GM21526 (cell line): ENCODE measurements around the gene ADGRD2.

ENCODE experiments used
- ATAC-seq: cut with Tn5 transposase; IDR thresholded peaks from one replicate; pipeline ENCODE4 v1.9.1; 2021; ENCODE audit warnings: moderate library complexity; ENCODE audit not compliant: unreplicated experiment, low FRiP score

The ADGRD2 gene

DNA sequence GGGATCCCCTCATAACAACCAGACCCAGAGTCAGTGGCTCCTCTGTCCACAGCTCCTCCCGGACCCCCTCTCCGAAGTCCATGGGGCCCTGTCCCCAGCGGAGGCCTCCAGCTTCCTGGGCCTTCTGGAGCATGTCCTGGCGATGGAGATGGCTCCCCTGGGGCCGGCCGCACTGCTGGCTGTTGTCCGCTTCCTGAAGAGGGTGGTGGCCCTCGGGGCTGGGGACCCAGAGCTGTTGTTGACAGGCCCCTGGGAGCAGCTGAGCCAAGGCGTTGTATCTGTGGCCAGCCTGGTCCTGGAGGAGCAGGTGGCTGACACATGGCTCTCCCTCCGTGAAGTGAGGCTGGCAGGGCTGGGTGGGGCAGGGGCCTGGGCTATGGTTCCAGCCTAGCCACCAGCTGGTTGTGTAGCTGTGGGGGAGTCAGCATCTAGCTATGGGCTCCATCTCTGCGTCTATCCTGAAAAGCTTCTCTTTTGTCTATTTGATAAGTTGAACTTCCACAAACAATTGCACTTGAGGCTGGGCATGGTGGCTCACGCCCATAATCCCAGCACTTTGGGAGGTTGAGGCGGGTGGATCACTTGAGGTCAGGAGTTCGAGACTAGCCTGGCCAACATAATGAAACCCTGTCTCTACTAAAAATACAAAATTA lies 4.7 kb downstream of the ADGRD2 start:
- ATAC-seq: no peak

GRCh38 chr9:124455820-124456219 lies 5.6 kb downstream of the ADGRD2 start:
- no peak for ATAC-seq

GRCh38 chr9:124456341-124457078 lies 6.3 kb downstream of the ADGRD2 start:
- no peak for ATAC-seq

GRCh38 chr9:124457079-124457886 lies 7.0 kb downstream of the ADGRD2 start:
- no peak for ATAC-seq

GRCh38 chr9:124457887-124458431 lies 7.7 kb downstream of the ADGRD2 start:
- no peak for ATAC-seq

DNA sequence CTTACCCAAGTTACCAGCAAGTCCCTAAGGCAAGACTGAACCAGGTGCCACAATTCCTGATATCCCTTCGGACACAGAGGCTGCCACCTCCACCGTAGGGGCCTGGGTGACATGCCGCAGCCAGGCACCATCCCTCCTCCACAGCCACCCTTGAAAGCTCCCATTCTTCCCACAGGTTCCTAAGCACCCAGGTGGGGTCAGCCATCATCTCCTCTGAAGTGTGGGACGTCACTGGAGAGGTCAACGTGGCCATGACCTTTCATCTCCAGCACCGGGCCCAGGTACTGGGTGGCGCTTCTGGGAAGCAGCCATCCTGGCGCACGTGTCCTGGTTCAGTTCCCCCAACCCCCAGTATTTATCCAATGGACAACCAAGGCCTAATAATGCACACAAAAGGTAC lies 8.2 kb downstream of the ADGRD2 start:
- ATAC-seq: no peak

GRCh38 chr9:124462739-124463138 lies 12.5 kb downstream of the ADGRD2 start:
- ATAC-seq: no peak

DNA sequence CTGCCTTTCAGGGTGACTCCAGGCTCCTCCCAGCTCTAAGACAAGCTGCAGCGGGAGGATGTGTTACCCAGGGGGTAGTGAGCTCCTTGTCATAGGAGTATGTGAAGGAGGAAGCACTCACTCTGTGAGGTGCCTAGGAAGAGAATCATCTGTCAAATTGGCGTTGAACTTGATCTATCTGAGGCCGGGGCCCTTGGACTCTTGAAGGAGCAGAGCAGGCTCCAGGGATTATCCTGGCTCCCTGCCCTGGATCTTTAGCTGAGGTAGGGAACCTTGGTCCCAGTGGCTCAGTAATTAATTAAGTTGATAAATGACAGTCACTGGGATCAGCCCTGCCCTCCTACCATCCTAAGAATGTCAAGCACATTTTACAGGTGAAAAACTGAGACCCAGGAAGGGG lies 15.5 kb downstream of the ADGRD2 start:
- ATAC-seq: no peak

- no peak for ATAC-seq
These were observed 17.3 kb downstream of the ADGRD2 start for GRCh38 chr9:124467410-124468060.

DNA sequence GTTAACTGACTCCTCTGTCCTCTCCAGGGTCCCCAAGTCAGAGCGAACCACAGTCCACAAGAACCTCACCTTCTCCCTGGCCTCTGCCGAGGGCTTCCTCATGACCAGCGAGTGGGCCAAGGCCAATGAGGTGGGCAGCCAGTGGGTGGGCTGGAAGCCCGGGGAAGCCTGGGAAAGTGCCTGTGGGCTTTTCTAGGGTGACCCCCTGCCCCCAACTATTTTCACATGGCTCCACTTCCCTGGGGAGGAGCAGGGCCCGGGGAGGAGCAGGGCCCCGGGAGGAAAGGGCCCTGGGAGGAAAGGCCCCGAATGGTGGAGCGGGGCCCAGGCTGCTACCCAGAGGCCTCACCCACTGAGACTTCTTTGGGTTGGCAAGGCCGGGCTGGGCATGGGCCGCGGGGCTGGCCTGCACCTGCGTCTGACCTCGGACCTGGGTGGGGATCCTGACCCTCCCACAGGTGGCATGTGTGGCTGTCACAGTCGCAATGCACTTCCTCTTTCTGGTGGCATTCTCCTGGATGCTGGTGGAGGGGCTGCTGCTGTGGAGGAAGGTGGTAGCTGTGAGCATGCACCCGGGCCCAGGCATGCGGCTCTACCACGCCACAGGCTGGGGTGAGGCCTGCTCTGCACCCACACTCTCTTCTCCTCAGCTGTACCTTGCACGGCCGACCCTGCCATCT lies 17.9 kb downstream of the ADGRD2 start:
- ATAC-seq: no peak

GRCh38 chr9:124469011-124469832 lies 19.0 kb downstream of the ADGRD2 start:
- no peak for ATAC-seq

GRCh38 chr9:124470306-124470705 lies 20.1 kb downstream of the ADGRD2 start:
- ATAC-seq: no peak

GRCh38 chr9:124470726-124471125 lies 20.5 kb downstream of the ADGRD2 start:
- ATAC-seq: no peak

DNA sequence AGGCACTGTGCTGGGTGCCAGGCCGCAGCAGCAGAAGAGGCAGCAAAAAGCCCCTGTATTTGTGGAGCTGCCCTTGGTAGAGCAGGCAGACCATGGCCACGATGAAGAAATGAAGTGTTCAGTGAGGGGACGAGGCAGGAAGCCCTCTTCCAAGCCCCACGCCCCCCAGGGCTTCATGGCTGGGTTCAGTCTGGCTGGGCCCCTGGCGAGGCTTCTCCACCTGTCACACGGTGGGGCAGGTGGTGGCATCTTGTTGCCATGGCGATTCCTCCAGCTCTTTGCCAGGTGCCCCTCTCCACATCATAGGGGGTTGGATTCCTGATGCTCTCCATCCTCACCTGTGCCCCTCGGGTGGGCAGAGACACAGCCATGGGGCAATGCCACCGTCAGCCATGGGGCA lies 21.5 kb downstream of the ADGRD2 start:
- ATAC-seq: no peak

- no peak for ATAC-seq
These were observed 22.5 kb downstream of the ADGRD2 start for GRCh38 chr9:124472770-124473169.

GRCh38 chr9:124473310-124473709 lies 23.1 kb downstream of the ADGRD2 start:
- ATAC-seq: no peak

DNA sequence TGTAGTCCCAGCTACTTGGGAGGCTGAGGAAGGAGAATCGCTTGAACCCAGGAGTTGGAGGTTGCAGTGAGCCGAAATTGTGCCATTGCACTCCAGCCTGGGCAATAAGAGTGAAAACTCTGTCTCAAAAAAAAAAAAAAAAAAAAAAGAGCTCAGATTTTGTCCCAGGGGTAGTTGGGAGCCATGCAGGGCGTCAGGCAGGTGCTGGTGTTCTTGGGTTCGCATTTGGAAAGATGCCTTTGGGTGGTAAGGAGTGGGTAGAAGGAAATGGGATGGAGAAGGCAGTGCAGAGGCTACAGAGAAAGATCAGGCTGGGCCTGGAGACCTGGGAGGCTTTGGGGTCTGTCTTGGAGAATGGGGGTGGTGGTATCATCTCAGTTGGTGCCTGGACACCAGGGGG lies 23.9 kb downstream of the ADGRD2 start:
- ATAC-seq: no peak

DNA sequence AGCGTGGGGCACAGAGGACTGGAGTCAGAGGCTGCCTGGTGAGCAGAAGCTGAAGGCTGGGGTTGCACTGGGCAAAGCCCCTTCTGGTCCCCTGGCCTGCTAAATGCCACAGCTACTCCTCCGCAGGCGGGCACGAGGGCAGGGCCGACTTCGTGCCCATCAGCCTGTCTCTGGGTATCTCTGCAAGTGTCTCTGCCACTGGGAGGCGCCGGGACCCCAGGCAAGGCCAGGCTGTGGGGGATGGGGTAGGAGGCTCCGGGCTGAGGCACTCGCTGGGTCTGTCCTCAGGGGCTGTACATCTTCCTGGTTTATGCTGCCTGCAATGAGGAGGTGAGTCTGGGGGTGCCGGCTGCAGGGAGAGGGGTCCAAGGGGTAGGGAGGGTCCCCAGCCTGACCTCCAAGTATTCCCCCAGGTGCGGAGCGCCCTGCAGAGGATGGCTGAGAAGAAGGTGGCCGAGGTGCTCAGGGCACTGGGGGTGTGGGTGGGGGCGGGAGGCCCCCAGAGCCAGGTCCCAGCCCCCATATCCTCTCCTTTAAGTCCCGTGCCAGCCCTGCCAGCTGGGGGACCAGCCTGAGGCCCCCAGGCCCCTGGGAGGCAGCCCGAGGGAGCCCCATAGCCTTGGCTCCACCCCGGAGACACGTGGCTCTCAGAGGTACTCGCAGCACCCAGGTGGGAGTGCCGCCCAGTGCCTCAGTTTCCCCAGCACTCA lies 25.1 kb downstream of the ADGRD2 start:
- ATAC-seq: no peak
